Activated CD4-positive, alpha-beta T cell treated with anti-CD3 and anti-CD28 coated beads for 48 hours (primary cell): Measurements from ENCODE around the gene IFNAR2.
"Not testable (repeated sequence)": the region's sequence is repeated elsewhere in the genome, so short reads cannot be mapped to it uniquely, and the experiment has no call there.

Experiments used
- DNase-seq: peaks from one replicate; pipeline ENCODE4 v3.0.0-alpha.2; 2020

Gene IFNAR2

DNA sequence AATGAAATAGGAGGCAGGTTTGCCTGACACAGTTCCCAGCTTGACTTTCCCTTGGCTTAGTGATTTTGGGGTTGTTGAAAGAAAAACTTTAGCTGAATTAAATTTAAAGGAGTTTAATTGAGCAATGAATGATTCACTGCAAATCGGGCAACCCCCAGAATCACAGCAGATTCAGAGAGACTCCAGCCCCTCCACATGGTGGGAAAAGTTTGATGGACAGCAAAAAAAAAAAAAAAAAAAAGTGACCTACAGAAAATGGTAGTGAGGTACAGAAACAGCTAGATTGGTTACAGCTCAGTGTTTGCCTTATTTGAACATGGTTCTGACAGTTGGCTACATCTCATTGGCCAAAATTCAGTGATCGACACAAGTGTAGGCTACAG lies 12.6 kb upstream of the IFNAR2 start:
- no peak for DNase-seq

DNA sequence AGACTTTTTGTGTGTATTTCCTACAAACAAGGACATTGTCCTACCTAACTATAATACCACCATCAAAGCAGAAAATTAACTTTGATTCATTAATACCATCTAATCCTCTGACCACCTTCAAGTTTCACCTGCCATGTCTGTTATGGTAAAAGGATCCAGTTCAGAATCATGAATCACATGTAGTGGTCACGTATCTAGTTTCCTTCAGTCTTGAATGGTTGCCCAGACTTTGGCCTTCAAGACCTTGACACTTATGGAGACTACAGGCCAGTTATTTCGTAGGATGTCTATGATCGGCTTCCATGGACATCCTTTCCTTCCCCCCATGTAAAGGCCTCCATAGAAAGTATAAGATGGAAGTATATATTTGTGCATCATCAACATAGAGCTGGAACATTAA lies 10.4 kb upstream of the IFNAR2 start:
- DNase-seq, result no peak

DNA sequence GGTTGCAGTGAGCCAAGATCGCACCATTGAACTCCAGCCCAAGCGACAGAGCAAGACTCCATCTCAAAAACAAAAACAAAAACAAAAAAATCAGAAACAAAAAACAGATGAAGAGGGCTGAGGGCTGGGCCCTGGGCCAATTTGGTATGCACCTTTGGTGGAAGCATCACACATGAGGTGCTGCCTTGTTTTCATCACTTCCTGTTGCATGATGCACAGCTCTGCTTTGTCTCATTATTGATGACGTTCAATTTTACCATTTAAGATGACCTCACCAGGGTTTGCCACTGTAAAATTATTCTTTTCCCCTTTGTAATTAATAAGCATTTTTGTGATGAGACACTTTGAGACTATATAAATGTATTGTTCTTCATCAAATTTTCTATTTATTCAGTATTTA lies 9.8 kb upstream of the IFNAR2 start:
- no peak for DNase-seq

DNA sequence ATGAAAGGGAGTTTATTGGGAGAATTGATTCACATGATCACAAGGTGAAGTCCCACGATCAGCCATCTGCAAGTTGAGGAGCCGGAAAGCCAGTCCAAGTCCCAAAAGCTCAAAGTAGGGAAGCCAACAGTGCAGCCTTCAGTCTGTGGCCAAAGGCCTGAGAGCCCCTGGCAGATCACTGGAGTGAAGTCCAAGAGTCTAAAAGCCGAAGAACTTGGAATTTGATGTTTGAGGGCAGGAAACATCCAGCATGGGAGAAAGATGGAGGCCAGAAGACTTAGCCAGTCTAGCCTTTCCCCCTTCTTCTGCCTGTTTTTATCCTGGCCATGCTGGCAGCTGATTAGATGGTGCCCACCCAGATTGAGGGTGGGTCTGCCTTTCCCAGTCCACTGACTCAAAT lies 4.4 kb upstream of the IFNAR2 start:
- DNase-seq, result not testable (repeated sequence)

DNA sequence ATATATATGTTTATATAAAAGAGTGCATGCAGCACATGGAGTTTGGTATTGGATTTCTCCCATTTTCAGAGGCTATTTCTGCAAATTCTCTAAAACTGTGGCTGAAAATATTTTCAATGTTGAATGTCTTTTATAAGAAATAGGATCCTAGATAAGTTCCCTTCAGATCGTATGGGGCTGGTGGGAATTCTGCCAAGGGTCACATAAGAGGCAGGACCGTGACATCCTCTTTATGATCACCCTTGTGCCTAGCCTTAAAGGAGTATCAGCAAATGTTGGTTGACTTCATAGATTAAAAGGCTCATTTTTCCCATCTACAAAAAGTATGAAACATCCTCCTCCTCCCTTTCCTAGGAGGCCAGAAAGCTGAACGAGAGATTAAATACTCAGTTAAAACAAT lies 1.3 kb upstream of the IFNAR2 start:
- DNase-seq, result no peak

DNA sequence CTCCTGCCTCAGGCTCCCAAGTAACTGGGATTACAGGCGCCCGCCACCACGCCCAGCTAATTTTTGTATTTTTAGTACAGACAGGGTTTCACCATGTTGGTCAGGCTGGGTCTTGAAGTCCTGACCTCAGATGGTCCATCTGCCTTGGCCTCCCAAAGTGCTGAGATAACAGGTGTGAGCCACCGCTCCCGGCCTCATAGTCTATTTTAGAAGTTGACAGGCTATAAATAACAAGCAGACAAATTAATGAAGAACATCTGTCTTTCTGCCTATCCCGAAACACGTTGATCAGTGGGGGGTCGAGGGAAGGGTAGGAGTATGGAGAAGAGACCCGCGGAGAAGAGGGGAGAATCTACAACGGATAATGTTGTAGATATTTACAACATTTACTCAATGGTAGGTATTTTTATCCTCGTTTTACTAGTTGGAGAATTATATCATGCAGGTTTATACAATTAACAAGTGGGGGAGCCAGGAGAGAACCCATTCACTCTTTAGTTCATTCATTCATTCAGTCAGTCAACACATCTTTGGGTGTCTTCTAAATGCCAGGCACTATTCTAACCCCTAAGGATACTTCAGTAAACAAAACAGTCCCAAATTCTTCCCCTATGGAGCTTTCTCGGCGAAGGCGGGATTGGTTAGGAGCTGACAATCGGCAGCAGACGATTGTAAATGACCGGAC lies 497 bp upstream of the IFNAR2 start:
- no peak for DNase-seq

DNA sequence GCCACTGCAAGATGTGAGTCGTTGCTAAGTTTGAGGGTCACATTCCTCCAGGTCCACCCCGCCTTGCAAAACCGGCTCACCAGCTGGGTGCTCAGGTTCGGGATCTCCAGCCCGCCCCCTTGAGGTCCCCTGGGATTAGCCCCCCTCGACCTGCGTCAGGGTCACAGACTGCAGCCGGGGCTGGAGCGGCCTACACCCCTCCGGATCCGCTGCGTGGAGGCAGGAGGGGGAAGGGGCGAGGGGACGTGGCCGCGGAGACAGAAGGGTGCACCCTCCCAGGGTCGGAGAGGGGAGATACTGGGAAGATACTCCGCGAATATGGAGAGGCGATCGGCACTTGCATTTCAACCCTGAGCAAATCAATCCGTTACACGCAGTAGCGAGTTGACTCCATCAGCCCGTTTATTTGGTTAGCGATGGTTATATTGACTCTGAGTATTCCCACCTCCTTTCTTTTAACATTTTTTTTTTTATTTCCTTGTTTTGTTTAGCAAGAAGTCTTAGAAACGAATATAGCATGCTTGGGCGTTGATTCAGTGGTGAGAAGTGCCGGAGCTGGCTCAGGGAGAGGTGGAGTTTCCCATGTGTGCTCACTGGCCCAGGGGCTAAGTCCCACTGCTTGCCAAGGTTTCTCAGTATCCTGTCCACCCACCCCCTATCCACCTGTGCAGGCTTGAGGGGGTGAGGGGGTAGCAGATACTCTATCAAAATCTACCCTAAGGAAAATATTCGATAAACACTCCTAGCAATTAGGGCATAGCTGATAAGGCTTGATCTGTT lies 997 bp downstream of the IFNAR2 start:
- peak; percentile 48 for DNase-seq

DNA sequence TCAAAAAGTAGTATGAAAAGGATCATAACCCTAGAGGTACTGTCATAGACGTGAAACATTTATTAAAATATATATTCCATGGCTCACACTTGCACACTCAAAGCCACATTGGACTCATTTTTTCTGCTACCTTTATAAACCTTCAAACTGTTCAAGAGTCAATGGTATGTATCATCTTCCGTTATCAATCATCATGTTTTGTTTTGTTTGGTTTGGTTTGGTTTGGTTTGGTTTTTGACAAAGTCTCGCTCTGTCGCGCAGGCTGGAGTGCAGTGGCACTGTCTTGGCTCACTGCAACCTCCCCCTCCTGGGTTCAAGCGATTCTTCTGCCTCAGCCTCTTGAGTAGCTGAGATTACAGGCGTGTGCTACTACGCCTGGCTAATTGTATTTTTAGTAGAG lies 1.8 kb downstream of the IFNAR2 start:
- peak; percentile 74 for DNase-seq

DNA sequence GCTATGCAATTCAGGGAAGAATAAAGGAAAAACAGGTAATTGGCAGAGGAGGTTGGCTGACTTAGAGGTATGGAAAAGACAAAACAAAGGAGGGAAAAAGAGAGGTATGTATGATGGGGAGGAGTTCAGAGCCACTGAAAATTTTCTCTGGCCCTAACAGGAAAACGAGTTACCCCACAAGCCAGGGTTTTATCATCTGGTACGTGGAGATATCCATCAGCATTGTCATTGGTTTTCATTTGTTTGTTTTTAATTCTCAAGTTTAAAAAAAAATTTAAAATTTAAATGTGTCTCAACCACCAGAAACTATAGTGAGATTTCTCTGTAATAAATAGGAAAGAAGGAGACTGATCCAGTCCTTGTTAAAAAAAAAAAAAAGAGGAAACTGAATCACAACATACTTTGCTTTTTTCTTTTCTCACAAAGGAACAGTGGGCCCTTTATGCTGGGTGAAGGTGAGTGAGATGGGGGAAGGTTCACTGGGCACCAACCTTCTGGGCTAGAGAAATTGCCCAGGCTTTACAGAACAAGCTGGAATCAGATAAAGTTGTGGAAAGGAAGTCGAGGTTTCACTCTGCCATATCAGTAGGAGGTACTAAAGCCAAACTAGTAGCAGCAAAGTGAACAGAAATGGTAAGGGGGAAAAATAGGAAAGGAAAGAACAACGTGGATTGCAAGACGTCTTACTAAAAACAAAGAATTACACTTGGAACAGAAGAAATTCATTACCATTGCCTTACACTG lies 2.7 kb downstream of the IFNAR2 start:
- DNase-seq, result no peak

DNA sequence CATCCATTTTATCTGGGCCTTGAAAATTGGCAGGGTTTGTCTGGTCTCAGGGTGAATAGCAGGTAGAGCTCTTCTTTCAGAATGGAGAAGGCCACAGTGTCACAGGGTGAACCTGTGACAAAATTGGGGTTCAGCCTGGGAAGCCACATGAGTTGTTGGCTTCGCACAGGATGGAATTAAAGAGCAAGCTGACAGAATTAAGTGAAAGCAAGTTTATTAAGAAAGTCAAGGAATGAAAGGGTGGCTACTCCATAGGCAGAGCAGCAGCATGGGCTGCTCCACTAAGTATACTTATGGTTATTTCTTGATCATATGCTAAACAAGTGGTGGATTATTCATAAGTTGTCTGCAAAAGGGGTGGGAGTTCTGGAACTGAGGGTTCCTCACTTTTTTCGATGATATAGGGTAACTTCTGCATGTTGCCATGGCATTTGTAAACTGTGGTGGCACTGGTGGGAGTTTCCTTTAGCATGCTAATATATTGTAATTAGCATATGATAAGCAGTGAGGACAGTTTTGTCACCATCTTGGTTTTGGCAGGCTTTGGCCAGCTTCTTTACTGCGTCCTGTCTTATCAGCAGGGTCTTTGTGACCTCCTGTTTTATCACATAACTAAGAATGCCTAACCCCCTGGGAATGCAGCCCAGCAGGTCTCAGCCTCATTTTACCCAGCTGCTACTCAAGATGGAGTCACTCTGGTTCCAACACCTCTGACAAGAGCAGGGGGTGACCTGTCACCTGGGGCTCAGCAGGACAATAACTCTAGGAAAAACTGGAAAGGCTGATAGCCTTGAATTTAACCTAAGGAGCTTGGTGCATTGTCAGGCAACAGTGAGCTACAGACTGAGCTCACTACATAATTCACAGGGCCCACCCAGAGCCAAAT lies 5.1 kb downstream of the IFNAR2 start:
- peak; percentile 44 for DNase-seq

DNA sequence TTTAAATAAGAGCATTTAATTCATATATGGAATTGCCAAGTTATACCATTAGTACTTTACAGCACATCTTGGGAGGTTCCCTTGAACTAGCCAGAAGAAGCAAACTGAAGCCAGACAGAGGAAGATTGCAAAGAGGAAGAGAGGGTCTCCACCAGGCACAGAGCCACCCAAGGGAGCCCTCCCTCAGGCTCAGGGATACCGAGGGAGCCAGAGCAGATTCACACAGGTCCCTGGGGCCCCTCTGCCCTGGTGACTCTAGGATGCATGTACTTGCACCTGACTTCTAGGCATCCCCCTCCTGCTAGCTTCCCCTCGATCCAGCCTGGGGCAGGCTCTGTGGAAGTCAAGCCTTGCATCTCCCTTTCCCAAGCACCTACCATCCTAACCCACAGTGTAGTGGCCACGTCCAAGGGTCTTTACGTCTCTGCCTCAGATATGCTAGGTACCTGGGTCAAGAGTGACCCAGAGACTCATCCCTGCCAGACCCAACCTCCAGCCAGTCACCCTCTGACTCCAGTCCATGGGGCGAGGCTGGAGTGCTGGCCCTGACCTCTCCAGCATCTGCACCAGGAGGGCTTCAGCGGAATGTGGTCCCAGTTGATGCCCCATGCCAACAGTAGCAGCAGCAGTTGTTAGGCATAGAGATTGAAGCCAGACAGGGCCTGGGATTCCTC lies 6.4 kb downstream of the IFNAR2 start:
- DNase-seq, result no peak

DNA sequence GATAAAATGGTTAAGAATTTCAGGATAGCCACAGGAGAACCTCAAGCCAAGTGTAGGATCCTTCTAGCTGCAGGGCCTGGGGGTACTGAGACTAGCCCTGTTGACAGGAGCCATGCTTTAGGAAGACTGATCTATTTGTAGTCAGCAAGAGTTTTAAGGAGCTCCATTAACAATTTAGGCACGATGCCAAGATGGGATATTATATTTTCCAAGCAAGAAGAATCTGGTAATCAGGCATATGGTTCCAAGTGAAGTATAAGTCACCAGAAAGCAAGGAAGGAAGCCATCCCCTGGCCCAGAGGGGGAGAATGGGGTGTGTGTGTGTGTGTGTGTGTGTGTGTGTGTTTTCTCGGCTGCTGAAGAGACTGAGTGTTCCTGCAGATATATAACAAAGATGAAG lies 7.0 kb downstream of the IFNAR2 start:
- no peak for DNase-seq

DNA sequence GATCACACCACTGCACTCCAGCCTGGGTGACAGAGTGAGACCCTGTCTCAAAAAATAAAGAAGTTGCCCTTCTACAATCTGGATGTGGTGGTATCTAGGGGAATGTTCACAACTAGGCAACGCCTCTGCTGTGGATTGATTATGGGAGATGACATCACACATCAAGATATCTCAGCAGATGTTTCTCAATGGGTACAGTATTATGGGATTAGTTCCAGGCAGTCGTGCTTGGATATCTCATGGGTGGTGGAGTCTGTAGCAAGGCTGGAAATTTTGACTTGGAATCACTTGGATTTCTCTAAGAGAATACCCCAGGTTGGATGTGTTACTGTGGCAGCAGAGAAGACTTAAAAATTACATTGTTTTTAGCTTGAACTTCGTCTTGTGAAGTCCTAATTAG lies 7.7 kb downstream of the IFNAR2 start:
- DNase-seq, result no peak

DNA sequence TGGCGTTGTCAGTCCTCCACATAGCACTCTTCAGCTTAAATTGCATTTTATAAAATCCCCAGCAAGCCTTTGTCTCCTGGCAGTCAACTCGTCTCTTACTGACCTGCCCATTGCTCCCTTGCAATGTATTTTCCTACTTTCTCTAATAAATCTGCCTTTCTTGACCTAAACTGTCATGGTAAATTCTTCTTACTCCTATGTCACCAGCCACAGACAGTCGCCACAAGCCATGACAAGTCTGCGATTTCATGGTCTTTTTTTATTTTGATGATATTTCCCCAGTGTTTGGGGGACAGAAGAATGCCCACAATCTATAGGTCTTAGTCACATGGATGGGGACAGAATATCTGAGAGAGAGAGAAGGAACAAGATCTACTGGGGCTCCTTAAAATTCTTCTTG lies 8.4 kb downstream of the IFNAR2 start:
- DNase-seq, result no peak

DNA sequence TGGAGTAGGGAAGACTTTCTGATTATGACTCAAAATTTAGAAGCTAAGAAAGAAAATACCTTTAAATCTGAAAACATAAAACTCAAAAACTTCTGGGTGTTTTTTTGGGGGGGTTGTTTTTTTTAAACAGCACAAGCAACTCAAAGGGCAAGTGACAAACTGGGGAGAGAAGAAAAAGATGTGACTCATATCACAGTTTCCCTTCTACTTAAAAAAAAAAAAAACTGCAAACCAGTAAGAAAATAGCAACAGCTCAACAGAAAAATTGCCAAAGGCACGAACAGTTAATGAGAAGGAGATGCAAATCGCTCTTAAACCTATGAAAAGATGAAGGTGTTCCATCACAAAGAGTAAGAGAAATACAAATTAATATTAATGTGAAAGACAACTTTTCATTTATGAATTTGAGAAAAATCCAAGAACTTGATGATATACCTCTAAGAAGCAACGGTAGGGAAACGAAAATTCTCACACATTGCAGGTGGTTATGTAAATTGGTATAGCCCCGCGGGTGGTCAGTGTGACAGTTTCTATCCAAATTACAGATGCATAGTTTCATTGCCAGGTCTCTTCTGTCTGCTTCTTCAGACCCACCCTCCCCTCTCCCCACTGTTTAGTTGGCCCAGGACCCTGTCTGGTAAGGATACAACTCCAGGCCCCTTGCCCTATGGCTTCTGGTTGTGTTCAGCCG lies 9.0 kb downstream of the IFNAR2 start:
- DNase-seq, result no peak

DNA sequence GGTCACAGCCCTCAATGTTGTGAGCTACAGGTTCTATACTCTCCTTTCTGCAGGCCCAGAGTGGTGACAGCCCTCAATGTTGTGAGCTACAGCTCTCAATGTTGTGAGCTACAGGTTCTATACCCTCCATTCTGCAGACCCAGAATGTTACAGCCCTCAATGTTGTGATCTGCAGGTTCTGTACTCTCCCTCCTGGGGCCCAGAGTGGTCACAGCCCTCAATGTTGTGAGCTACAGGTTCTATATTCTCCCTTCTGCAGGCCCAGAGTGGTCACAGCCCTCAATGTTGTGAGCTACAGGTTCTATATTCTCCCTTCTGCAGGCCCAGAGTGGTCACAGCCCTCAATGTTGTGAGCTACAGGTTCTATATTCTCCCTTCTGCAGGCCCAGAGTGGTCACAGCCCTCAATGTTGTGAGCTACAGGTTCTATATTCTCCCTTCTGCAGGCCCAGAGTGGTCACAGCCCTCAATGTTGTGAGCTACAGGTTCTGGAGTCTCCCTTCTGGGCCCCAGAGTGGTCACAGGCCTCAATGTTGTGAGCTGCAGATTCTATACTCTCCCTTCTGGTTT lies 9.9 kb downstream of the IFNAR2 start:
- not testable (repeated sequence) for DNase-seq

DNA sequence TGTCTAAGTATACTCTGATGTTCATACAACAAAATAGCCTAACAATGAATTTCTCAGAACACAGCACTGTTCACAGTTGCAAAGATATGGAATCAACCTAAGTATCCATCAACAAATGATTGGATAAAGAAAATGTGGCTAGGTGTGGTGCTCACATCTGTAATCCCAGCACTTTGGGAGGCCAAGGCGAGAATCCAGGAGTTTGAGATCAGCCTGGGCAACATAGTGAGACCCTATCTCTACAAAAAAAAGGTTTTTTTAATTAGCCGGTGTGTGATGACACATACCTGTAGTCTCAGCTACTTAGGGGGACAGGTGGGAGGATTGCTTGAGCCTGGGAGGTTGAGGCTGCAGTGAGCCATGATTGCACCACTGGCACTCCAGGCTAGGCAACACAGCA lies 10.7 kb downstream of the IFNAR2 start:
- no peak for DNase-seq

DNA sequence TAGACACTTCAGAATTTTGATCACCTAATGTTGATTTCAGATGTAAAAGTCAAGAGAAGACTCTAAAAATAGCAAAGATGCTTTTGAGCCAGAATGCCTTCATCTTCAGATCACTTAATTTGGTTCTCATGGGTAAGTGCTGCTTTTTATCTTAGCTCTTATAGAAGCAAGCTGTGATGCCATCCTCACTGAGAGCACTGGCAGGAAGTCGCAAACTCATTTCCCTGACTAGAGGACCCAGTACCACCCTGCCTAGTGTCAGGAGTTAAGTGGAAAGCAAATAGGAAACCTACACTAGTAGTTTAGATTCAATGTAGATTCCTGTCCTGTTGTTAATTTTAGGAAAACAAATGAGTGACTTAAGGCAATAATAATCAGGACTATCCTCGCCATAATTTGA lies 12.1 kb downstream of the IFNAR2 start:
- DNase-seq, result no peak

DNA sequence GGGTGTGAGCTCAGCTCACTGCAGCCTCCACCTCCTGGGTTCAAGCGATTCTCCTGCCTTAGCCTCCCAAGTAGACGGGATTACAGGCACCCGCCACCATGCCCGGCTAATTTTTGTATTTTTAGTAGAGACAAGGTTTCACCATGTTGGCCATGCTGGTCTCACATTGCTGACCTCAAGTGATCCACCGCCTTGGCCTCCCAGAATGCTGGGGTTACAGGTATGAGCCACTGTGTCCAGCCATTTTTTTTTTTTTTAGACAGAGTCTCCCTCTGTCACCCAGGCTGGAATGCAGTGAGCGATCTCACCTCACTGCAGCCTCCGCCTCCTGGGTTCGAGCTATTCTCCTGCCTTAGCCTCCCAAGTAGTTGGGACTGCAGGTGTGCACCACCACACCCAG lies 13.1 kb downstream of the IFNAR2 start:
- DNase-seq, result not testable (repeated sequence)

DNA sequence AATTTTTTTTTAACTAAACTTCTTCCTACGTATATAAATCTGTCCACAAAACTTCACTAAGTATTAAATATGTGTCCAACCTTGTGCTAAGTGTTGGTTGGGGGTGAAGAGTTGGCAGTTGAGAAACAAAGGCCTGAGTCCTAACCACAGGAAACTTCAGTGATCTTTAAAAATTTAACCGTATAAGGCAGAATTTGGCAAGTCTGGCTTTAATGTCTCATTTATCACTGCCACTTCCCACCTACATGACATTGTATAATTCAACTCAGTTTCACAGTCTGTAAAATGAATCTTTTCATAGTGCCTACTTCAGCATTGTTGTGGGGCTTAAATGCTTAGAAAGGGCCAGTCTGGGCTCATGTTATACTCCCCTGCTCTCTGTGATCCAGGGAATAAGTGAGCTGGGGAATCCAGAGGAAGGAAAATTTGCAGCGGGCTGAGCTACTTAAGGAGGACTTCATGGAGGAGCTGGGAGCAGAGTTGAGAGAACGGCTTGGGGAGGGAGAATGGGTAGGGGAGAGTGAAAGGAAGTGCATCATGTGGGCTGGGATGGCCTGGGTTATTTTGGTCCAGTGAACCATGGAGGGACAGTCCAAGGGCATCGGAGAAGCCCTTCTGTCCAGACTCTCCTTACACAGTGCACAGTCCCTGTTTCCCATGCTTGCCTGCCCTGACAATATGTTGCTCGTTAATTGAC lies 14.5 kb downstream of the IFNAR2 start:
- no peak for DNase-seq

DNA sequence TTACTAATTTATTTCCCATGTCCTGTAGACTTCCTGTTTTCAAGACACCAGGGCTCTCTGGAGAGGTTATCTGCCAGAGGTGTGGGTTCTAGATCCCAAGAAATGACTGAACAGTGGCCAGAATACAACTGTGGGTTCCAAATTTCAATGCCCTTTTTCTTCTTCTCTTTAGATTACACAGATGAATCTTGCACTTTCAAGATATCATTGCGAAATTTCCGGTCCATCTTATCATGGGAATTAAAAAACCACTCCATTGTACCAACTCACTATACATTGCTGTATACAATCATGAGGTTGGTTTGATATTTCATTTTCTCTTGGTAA lies 15.0 kb downstream of the IFNAR2 start:
- DNase-seq, result no peak
